GM19397 (cell line): ENCODE results near the gene SEC16A.

Experiments
- ATAC-seq: cut with Tn5 transposase; IDR thresholded peaks from one replicate; pipeline ENCODE4 v1.9.1; 2021; ENCODE audit warnings: mild to moderate bottlenecking, moderate library complexity; ENCODE audit not compliant: unreplicated experiment

SEC16A gene

DNA sequence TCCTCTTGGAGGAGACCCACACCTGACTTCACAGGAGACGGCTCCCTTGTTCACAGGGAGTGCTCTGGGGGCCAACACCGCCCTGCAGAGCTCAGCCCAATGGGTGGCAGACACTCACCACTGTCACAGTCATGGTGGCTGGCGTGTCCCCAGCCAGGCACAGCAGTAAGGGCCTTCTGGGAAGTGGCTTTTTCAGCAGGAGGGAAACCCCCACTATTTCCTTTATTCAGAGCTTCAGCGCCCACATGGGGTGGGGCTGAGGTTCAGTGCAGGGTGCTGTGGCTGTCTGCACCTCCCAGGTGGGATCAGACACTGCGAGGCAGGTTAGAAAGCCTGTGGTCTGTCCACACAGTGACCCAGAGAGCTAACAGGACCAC, 79.3 kb downstream of the SEC16A start:
- ATAC-seq = no peak

DNA sequence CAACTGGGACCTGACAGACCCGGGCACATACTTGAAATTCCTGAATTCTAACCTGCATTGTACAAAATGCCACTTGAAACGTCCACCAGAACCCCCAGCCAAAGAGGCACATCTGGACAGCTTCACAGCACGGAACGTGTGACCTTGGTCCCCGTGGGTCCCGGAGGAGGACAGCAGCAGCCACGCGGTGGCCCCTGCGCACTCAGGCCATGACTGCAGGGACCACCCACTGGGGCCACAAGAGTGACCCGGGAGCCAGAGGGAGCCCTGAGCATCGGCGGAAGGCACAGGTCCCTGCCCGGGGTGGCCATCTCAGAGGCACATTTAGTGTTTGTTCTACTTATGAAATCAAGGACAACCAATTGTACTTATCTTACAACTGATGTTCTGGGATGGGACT, 80.8 kb downstream of the SEC16A start:
- no peak for ATAC-seq

DNA sequence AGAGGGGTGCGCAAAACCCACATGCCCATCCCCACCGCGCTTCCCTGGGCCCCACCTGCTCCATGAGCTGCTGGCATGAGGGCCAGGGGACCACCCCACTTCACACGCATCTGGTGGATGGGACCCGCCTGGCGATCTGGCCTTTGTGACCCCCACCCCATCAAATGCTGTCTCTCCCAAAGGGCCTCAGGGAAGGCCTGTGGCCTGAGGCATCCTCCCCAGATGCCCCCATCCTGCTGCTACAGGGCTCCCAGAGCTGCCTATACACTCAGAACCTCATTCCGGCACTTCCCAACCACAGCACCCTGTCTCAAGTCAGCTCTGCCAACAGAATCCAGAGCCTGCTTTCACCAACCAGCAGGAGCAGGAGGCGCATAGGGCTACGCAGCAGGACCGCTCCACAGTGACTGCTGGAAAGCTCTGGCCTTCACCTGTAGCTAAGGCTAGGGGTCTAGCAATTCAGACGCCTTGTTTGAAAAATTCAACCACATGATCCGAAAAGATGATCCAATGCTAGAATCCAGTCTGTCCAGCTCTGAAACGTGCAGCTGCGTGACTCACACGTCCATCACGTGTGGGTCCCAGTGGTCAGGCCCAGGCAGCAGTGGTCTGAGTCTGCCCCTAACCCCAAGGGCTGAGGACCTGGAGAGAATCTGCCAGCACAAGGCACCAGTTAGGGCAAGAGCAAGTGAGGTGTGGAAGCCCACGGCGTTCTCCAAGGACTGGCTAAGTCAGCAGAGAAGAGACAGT, 81.5 kb downstream of the SEC16A start:
- no peak for ATAC-seq

DNA sequence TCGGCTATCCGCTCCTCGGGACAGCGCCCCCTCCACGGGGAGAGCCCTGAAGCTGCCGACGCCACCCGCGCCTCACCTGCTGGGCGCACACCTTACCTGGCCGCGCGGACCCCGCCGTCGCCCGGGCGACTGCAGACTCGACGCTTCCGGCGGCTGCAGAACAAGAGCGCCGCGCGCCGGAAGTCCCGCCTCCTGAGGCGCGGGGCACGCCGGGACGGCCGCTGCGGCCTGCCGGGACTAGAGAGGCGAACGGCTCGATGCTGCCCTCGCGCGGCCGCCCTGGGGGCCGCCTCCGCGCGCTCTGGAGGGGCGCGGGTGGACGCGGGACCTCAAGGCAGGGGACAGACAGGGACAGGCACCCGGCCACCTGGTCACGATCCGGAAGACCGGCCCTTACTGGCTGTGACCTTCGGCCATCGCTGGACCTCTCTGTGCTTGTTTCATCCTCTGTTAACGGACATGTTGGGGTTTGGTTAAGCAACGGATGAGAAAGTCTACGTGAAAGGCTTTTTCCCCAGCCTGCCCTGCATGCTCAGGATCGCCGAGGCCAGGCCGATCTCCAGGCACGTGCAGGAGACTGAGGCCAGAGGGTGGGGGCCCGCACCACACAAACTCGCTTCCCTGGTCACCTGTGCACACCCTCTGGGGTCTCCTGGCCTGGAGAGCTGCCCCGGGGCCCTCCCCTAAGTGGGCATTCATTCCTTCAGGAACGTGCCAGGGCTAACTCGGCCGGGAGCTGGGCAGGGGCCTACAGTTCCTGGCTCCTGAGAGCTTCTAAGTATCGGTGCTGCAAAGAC, 82.6 kb downstream of the SEC16A start, which contains the start of gene SNAPC4:
Gene SNAPC4 (minus strand): TSS at position 133 of the 797 bp plus-strand sequence. CDS start 1,742 bp downstream, outside the sequence.
- peak; percentile 65 for ATAC-seq

DNA sequence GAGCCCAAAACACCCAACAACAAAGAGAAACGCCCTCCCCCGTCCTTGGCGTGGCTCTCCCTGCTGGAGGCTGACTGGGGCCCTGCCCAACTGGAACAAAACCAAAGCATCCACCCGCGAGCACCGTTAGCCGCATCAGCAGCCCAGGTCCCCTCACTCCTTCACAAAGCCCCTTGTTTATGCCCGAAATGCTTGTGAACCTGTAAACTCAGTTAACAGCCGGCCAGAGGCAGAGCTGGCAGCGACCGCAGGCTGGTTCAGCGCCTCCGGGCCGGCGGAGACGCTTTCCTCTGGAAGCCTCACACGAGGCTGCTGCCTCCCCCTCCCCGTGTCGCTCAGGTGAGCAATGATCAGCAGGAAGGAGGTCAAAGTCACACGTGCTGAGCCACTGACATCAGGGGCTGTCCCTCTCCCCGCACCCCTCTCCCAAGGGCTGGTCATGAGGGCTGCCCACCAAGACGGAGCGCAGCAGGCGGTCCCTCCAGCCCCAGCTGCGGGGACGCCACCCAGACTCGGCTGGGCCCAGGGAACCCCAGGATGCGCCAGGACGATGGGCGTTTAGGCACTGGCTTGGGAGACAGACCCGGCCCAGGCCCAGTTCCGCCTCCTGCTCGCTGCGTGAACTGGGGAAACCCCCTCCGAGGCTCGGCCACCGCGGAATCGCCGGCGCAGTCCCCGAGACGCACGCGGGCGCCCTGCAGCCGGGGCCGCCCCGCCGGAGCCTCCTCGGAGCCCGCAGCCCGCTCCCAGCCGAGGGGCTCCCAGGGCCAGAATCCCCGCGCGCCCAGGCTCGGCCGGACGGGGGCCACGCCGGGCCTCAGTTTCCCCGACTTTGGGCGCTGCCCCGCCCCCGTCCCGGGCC, 83.4 kb downstream of the SEC16A start:
- peak; percentile 26 for ATAC-seq

DNA sequence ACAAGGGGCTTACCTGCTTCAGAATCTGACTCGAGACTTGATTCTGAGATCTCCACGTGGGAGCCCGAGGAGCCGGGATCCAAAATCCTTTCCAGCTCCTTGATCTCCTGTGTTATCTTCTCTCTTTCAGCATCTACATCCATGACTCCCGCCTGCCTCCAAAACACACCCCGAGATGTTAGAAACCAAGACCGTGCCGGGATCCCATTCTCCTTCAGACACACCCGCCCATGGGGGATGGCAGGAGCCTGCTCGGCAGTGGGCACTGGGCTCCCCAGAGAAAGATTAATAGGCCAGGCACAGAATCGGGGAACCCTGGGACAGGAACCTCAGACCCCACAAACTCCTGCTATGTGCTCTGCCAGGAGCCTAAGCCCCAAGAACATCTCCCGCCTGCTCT, 84.6 kb downstream of the SEC16A start:
- ATAC-seq = no peak

DNA sequence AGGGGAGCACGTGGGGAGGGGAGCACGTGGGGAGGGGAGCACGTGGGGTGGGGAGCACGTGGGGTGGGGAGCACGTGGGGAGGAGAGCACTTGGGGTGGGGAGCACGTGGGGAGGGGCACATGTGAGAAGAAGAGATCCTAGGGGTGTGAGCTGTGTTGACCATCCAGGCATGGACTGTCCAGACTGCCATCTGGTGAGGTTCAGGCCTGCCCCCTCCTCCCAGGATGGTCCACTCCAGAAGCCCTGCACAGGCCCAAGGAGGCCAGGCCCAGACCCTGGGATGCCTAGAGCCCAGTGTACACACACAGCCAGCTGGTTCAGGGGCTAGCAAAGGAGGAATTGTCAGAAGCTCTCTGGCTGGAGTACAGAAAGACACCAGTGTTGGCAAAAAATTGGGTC, 85.2 kb downstream of the SEC16A start:
- no peak for ATAC-seq

DNA sequence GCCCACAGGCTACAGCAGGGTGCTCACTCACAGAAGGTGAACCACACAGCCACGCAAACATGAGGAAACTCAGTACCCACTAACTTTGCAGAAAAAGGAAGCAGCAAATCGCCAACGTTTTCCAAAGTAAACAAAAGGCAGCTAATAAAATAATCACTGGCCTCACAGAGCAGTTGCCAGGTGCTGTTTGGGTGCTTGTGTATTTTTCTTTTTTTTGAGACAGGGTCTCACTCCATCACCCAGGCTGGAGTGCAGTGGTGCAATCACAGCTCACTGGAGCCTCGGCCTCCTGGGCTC, 86.7 kb downstream of the SEC16A start:
- ATAC-seq = no peak

DNA sequence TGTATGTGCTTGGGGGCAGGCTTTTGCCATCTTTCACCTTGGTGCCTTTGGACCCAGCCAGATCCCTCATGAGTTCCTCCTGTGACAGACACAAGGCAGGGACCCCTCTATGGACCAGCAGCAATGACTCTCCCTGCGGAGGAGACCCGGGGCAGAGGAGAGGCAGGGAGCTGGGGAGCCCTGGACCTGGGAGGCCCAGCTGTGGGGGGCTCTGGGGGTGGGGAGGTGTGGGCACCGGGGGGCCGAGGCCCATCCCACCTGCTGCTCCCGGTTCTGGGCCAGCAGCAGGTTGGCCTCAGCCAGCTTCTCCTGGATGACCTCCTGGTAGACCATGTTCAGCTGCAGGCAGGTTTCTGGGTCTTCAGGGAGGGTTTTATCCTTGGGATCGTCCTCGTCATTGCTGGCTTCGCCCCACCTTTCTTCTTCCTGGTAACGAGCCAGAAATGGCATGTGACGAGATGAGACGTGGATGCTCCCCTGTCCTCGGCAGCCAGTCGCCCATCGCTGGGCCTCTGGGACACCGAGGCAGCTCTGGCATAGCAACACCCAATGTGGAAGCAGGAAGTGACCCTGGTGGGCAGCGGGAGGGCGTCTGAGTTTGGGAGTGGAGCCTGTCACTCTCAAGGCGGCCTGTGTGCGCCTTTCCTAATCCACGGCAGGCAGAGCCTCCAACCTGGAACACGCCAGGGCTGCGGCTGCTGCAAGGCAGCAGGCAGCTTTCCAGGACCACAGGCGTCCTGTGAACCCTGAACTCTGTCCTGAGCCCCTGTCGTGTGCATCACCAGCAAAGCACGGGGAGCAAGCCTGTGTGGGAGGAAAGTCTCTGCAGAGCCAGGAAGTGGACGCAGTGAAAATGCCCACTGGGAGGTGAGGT, 87.3 kb downstream of the SEC16A start:
- ATAC-seq = no peak

DNA sequence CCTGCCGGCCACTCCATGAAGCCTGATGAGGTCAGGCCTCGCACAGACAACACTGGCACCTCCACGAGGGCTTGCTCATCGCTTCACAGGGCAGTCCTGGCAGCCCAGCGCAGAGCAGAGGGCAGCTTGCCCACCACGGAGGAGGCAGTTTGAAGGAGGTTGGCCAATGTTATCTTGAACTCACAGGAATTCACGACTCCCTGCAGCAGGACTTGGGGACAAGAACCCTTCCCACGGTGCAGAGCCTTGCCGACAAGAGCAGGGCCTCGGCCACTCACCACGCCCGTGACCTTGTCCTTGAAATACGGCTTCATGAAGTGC, 87.9 kb downstream of the SEC16A start:
- no peak for ATAC-seq

DNA sequence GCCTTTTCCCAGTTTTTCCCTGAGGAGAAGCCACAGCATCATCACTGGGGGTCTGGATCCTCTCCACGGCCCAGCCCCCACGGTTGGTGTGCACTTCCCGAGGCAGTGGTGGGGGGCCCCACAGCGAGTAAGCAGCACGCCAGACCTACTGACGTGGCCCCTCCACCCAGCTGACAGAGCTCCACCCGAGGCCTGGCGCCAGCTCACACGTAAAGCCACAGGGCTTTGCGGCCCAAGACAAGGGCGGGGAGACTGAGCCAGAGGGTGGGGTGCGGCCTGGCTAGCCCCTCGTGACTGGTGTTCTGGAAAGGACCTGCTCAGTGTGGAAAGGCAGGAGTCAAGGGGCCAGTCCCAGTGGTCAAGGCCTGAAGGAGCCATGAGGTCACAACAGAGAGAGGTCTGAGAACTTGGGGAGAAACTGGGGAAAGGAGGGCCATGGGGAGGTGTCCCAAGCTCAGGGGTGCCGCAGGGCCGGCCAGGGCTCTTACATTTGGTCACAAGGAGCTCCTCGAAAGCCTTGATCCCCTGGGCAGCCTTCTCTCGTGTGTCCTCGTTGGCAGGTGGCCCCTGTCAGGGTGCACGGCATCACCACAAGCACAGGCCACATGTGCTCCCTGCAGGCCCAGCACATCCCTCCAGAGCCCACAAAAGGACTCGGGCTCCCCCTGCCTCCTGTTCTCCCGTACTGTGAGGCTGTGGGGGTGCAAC, 88.4 kb downstream of the SEC16A start:
- no peak for ATAC-seq

DNA sequence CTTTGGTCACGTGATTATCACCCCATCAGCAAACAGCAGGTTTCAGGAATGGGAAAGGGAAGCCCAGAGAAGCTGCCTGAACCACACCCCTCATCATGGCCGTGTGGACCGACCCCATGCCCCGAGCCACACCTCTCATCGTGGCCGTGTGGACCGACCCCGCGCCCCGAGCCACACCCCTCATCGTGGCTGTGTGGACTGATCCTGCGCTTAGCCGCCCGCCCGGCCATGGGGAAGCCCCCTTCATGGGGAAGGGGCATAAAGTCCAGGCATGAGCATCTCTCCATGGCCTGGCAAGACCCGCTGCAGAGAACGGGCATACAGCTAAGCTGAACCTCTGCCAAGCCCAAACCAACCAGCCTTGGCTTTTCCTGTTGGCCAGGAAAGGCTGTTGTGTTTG, 89.3 kb downstream of the SEC16A start:
- no peak for ATAC-seq

DNA sequence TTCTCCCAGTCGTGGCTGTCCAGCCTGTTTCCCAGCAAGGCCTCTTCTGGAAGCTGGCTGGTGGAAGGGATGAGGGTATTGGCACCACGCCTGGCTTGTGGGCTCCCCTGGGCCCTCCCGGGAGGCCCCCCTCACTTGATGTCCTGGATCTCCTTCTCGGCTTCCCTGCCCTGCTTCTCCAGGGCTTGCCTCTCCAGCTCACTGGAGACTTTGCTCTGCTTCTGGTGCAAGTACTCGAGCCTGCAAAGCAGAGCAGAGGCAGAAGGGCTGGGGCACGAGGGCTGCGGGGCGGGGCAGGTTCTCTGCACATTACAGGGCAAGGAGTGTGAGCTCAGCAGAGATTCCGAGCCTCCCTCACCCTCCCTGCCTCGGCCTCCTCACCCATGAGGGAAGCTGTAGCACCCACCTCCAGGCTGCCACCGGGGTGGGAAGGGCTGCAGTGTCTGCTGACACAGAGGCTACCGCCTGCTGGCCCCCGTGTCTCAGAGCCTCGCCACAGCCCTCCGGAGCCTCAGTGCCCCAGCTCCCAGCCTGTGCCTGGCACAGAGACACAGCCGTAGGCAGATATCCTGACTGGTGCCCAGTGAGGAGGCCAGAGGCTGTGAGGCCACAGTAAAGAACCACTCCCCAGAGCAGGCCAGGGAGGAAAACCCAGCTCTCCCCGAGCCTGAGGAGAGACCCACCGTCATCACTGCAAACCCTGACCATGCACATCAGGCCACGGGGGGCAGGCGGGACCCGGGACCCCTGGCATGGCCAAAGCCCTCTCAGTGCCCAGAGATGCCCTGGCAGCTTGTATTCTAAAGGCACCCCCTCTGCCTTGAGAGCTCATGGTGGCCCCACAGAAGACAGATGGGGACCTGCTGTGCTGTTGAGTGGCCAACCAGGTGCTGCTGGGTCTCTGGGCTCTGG, 90.0 kb downstream of the SEC16A start:
- no peak for ATAC-seq

DNA sequence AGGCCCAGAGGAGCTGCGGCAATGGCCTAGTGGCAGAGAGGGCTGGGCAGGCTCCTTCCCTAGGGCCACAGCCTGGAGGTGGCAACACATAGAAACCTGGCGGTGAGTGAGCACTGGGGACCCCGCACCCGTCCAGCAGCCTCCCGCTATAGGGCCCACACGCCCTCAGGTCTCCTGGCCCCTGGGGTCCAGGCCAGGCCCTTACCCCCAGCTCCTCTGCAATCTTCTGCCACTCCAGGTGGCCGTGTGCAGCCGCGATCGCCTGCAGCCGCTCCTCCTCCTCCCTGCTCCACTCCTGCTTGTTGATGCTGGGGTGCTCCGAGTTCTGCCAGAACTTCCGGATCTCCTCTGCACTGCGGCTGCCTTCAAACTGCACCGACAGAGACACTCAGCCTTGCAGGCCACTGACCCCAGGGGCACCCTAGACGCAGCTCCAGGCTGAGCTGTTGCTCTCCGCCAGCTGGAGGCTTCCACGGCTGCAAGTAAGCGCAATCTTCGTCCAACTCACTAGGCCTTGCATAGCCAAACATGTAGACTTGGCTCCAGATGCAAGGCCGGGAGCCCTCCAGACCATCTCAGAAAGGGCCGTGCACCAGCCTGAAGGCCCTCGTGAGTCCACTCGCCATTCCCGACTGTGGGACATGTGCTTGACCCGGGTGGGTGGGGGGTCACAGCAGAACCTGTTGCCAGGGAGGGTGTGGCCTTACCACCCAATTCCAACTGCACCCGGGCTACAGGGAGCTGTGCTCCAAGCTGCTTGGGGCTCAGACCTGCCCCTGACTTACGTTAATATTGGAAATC, 90.9 kb downstream of the SEC16A start:
- no peak for ATAC-seq
